ENCODE data around the gene SBNO2.

DNA sequence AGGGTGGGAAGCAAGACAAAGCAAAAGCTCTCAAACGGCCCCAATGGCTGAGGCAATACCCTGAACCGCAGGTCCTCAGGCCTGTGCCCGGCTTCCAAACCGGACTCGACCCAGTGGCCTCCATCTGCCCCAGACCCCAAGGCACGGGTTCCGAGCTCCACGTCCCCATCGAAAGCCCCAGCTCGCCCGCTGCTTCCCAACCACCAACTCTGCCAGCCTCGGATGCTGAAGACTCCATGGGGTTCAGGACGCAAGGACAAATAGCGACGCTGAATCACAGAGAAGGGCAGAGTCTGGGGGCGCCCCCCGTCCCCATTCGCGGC lies 79.5 kb downstream of the SBNO2 start:
- TF ChIP-seq, protein P1, sequence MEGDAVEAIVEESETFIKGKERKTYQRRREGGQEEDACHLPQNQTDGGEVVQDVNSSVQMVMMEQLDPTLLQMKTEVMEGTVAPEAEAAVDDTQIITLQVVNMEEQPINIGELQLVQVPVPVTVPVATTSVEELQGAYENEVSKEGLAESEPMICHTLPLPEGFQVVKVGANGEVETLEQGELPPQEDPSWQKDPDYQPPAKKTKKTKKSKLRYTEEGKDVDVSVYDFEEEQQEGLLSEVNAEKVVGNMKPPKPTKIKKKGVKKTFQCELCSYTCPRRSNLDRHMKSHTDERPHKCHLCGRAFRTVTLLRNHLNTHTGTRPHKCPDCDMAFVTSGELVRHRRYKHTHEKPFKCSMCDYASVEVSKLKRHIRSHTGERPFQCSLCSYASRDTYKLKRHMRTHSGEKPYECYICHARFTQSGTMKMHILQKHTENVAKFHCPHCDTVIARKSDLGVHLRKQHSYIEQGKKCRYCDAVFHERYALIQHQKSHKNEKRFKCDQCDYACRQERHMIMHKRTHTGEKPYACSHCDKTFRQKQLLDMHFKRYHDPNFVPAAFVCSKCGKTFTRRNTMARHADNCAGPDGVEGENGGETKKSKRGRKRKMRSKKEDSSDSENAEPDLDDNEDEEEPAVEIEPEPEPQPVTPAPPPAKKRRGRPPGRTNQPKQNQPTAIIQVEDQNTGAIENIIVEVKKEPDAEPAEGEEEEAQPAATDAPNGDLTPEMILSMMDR (conservative IDR thresholded peaks at IDR 0.05; ENCODE audit: low read length): no peak
- no peak for TF ChIP-seq EZH2phosphoT487 (IDR thresholded peaks at IDR 0.05; ENCODE audit: borderline replicate concordance, low read depth, low read length)
